B cell (primary cell): ENCODE measurements around the gene C10orf105. TPM values are rescaled to one million over a fixed set of nuclear protein-coding genes. Genes with fewer than 3 reads are reported as not detected.

Experiments
- ATAC-seq: fragments of 200-7000 bp; cut with Tn5 transposase; one replicate; pipeline ENCODE4 v1.10.0; 2021; ENCODE audit warnings: low read depth, mild to moderate bottlenecking, moderate number of reproducible peaks, moderate library complexity
- CTCF ChIA-PET: fragments of 350-600 bp; sonication (Branson Sonifier 250); formaldehyde crosslinking; loops from one replicate; lab custom pipeline; 2021; ENCODE audit warnings: antibody characterized with exemption, inconsistent platforms; lab: Charles Lee
- POLR2A ChIA-PET: fragments of 350-600 bp; sonication (Branson Sonifier 250); formaldehyde crosslinking; loops from one replicate; lab custom pipeline; 2021; ENCODE audit warnings: antibody characterized with exemption; lab: Charles Lee
- DNase-seq: peaks from one replicate; pipeline ENCODE4 v3.0.0; 2013
- H2AFZ ChIP-seq: 2 replicates; pipeline ENCODE4 v1.6.1; 2012; ENCODE audit warnings: mild to moderate bottlenecking, low read depth, low read length; ENCODE audit not compliant: insufficient read depth, poor library complexity, severe bottlenecking
- H3K27ac ChIP-seq, 2 donors: 1 replicate in 1 of 2; 2 replicates in 1 of 2; pipeline ENCODE4 v1.5.1; 2012 to 2013; ENCODE audit warnings: low read length in 2 of 2, mild to moderate bottlenecking in 2 of 2, moderate library complexity in 1 of 2
- H3K27me3 ChIP-seq, 4 experiments: fragments of 200-600 bp in 1 of 4; sonication (generic) in 1 of 4; replicated peaks in 1 of 4; 1 replicate in 2 of 4; 2 replicates in 2 of 4; pipeline versions ENCODE4 v1.6.1 to v1.7.0; 2013 to 2016; ENCODE audit warnings: low read length in 3 of 4, mild to moderate bottlenecking in 2 of 4, mixed read lengths in 1 of 4, moderate library complexity in 1 of 4; ENCODE audit not compliant: insufficient read depth in 4 of 4, control insufficient read depth in 3 of 4; ENCODE audit errors: control extremely low read depth in 1 of 4
- H3K36me3 ChIP-seq, 2 experiments: replicated peaks in 1 of 2; 1 replicate in 1 of 2; 2 replicates in 1 of 2; pipeline versions ENCODE4 v1.6.1 to v1.7.1; 2013; ENCODE audit warnings: low read length in 1 of 2; ENCODE audit not compliant: insufficient read depth in 2 of 2, control insufficient read depth in 1 of 2; ENCODE audit errors: control extremely low read depth in 1 of 2, extremely low read depth in 1 of 2
- H3K4me1 ChIP-seq, 2 donors: fragments of 200-600 bp in 1 of 2; sonication (generic) in 1 of 2; 1 replicate in 1 of 2; 2 replicates in 1 of 2; pipeline versions ENCODE4 v1.5.1 to v1.6.1; 2013 to 2017; ENCODE audit warnings: low read length in 2 of 2; ENCODE audit not compliant: control insufficient read depth in 2 of 2, insufficient read depth in 2 of 2
- H3K4me2 ChIP-seq: replicated peaks from 2 replicates; pipeline ENCODE3; 2012; ENCODE audit warnings: mild to moderate bottlenecking, low read depth, low read length; ENCODE audit not compliant: poor library complexity, severe bottlenecking
- H3K4me3 ChIP-seq, 5 experiments: fragments of 200-600 bp in 1 of 5; sonication (generic) in 1 of 5; 1 replicate in 3 of 5; 2 replicates in 2 of 5; pipeline versions ENCODE4 v1.5.1 to v1.7.0; 2011 to 2016; ENCODE audit warnings: low read length in 4 of 5, mild to moderate bottlenecking in 4 of 5, low read depth in 2 of 5, control low read depth in 1 of 5, moderate library complexity in 1 of 5; ENCODE audit not compliant: insufficient read depth in 1 of 5; ENCODE audit errors: control extremely low read depth in 1 of 5, extremely low read depth in 1 of 5
- H3K79me2 ChIP-seq: fragments of 200-600 bp; sonication (generic); one replicate; pipeline ENCODE4 v1.6.0; 2016; ENCODE audit warnings: low read length; ENCODE audit not compliant: control insufficient read depth, insufficient read depth
- H3K9ac ChIP-seq: fragments of 200-600 bp; sonication (generic); 2 replicates; pipeline ENCODE4 v1.6.1; 2017; ENCODE audit warnings: mild to moderate bottlenecking, low read length, moderate library complexity
- H3K9me3 ChIP-seq, 3 donors: one replicate each; pipeline versions ENCODE4 v1.6.1 to v1.7.1; 2013; ENCODE audit warnings: low read length in 2 of 3; ENCODE audit not compliant: control insufficient read depth in 2 of 3, insufficient read depth in 1 of 3; ENCODE audit errors: control extremely low read depth in 1 of 3
- H4K20me1 ChIP-seq: 2 replicates; pipeline ENCODE4 v1.6.0; 2012; ENCODE audit warnings: mild to moderate bottlenecking, low read length; ENCODE audit not compliant: insufficient read depth, control insufficient read depth, poor library complexity, severe bottlenecking
- H3K27ac Mint-ChIP-seq: one replicate; pipeline ENCODE4 v1.8.0; 2021; ENCODE audit warnings: mixed read lengths
- H3K27me3 Mint-ChIP-seq: one replicate; pipeline ENCODE4 v1.8.0; 2021; ENCODE audit warnings: mixed read lengths
- H3K4me1 Mint-ChIP-seq: one replicate; pipeline ENCODE4 v1.8.0; 2021; ENCODE audit warnings: mixed read lengths
- H3K4me3 Mint-ChIP-seq: one replicate; pipeline ENCODE4 v1.8.0; 2021; ENCODE audit warnings: mixed read lengths
- H3K9me3 Mint-ChIP-seq: one replicate; pipeline ENCODE4 v1.8.0; 2022; ENCODE audit warnings: mixed read lengths; ENCODE audit not compliant: insufficient read depth
- EZH2 ChIP-seq: IDR thresholded peaks from 2 replicates; pipeline ENCODE4 v1.6.1; 2012; ENCODE audit warnings: borderline replicate concordance, low read depth, mild to moderate bottlenecking, moderate library complexity, low read length; ENCODE audit not compliant: insufficient read depth, poor library complexity, severe bottlenecking
- WGBS: methylation state at CpG from one replicate; pipeline ENCODE4 v1.1.5; 2013; ENCODE audit warnings: missing lambda C conversion rate; ENCODE audit not compliant: insufficient coverage; 5-methylcytosine and 5-hydroxymethylcytosine counted together
- intact Hi-C: fragments of 100-400 bp; cut with micrococcal nuclease; formaldehyde crosslinking; loops from one replicate; pipeline ENCODE4 v1.10.0; 2022
- polyA plus RNA-seq: library from polyadenylated mRNA; depleted of rRNA; stranded (reverse); fragments of >200 nt; gene quantifications from 2 replicates; pipeline ENCODE4 v1.2.3, GENCODE V29; 2012
- total RNA-seq, 2 donors: library from RNA; stranded (reverse); fragments of 120-200 nt in 1 of 2; gene quantifications; 1 replicate in 1 of 2; 2 replicates in 1 of 2; pipeline versions ENCODE4 v1.2.3 to v1.2.4, GENCODE V29; 2013 to 2022
- TF ChIP-seq, protein P1 (sequence below): fragments of 200-600 bp; IDR thresholded peaks from one replicate; pipeline ENCODE4 v1.8.0; 2022; ENCODE audit warnings: antibody characterized with exemption, mild to moderate bottlenecking

The C10orf105 gene
- total and polyA plus RNA-seq, 2 donors (not counting 1 experiment from before 2014, with no cell fraction given), result 0.03 TPM; not detected in 1

DNA sequence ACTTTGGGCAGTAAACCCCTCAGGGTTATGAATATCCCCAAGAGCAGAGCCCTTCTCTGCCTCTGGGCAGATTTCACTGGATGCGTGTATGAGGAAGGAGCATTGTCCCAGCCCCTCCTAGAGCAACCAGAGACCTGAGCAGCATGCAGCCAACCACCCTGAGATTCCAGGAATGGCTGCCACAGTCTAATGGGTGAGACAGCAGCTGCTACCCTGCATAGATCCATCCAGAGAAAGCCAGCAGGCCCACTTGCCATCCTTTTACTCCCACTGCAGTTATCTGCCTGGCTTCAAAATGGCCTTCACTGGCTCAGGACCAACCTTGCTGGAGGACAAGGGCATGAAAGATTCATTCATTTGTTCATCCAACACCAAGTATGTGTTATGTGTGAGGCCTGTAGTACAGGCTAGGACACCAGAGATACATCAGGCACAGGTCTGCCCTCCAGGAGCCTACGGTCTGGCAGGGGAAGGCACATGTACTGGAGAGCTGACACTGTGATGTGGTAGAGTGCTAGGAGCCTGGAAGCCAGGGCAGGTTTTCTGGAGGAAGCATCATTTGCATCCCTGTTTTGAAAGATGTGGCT lies 26.2 kb upstream of the C10orf105 start:
- no peaks in the 10 kb centered on the region for H4K20me1 ChIP-seq
- Mint-ChIP-seq H3K9me3 (no peaks in the 10 kb centered on the region), H3K4me1 (peaks cover 82% of the 10 kb centered on the region), H3K27ac (peak overlapping the region; percentile 100), H3K27me3 (no peaks in the 10 kb centered on the region), H3K4me3 (peak overlapping the region; percentile 54)
- ATAC-seq (no peak), DNase-seq (no peak)
- H3K4me1 ChIP-seq, result peaks cover 59 to 89% of the 10 kb centered on the region in 2 donors
- H3K4me3 ChIP-seq, result no peak overlapping the region
- TF ChIP-seq EZH2, result no peak
- TF ChIP-seq, protein P1, sequence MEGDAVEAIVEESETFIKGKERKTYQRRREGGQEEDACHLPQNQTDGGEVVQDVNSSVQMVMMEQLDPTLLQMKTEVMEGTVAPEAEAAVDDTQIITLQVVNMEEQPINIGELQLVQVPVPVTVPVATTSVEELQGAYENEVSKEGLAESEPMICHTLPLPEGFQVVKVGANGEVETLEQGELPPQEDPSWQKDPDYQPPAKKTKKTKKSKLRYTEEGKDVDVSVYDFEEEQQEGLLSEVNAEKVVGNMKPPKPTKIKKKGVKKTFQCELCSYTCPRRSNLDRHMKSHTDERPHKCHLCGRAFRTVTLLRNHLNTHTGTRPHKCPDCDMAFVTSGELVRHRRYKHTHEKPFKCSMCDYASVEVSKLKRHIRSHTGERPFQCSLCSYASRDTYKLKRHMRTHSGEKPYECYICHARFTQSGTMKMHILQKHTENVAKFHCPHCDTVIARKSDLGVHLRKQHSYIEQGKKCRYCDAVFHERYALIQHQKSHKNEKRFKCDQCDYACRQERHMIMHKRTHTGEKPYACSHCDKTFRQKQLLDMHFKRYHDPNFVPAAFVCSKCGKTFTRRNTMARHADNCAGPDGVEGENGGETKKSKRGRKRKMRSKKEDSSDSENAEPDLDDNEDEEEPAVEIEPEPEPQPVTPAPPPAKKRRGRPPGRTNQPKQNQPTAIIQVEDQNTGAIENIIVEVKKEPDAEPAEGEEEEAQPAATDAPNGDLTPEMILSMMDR, result no peak
- H3K27me3 ChIP-seq, result no peaks in the 10 kb centered on the region
- H2AFZ ChIP-seq, result no peak overlapping the region
- peak overlapping the region; percentile 74 for H3K4me2 ChIP-seq
- ChIA-PET POLR2A (no interaction called here), CTCF (interaction anchor here (1.0 to 3.6 kb wide), 6 partner anchors 13 to 66 kb away, joined by 3 to 26 read pairs (median 4); partner anchors contain the start of gene VSIR)
- H3K79me2 ChIP-seq, result no peaks in the 10 kb centered on the region
- peak overlapping the region in 1 of 2 donors; percentile 84 for H3K27ac ChIP-seq
- intact Hi-C loops, result no loop called here
- H3K36me3 ChIP-seq, result peaks cover 0 to 8% of the 10 kb centered on the region in 2 experiments
- WGBS, result 100% methylated on average over 2 of the region's 2 CpGs
- H3K9me3 ChIP-seq, result peaks cover 0 to 10% (median 0%) of the 10 kb centered on the region in 3 donors
- no peak overlapping the region for H3K9ac ChIP-seq

DNA sequence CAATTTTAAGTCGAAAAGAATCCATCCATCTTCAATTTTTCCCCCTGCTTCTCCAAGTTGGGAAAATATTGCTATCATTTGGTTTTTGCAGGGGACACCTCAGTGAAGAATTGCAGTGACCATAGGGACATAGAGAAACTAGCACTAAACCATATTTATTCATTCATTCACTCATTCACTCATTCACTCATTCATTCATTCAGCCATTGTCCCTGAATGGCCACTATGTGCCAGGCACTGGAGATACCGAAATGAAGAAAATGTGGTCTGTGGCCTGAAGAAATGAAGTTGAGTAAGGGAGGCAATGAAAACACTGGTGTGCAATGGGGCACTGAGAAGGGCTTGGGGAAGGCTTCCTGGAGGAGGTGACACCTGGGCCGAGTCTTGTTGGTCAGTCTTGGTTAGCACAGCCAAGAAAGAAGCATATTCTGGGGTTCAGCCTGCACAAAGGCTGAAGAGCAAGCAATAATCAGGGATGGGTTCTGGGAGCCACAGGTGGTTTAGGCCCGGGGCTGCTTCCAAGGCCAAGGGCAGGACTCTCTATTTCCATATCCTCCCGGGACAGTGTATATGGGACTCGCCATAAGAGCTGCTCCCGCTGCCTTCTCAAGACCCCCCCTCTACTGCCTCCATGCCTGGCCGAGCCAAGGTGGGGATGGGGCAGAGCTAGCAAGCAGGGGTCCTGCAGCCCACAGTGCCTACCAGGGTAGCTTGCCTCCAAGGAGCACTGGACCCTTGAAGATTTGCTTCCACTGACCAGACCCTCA lies 25.5 kb upstream of the C10orf105 start:
- Mint-ChIP-seq H3K27me3 (no peaks in the 10 kb centered on the region), H3K27ac (peak overlapping the region; percentile 0), H3K9me3 (no peaks in the 10 kb centered on the region), H3K4me1 (peaks cover 81% of the 10 kb centered on the region), H3K4me3 (no peak overlapping the region)
- Histone ChIP-seq H3K4me3 (no peak overlapping the region), H3K36me3 (peaks cover 0 to 2% of the 10 kb centered on the region in 2 experiments), H4K20me1 (no peaks in the 10 kb centered on the region), H3K27ac (no peak overlapping the region), H2AFZ (no peak overlapping the region), H3K9ac (no peak overlapping the region), H3K79me2 (no peaks in the 10 kb centered on the region), H3K9me3 (peaks cover 0 to 10% (median 0%) of the 10 kb centered on the region in 3 donors), H3K4me1 (peaks cover 54 to 89% of the 10 kb centered on the region in 2 donors), H3K4me2 (no peak overlapping the region), H3K27me3 (no peaks in the 10 kb centered on the region)
- TF ChIP-seq EZH2, result no peak
- TF ChIP-seq, protein P1, result no peak
- no peak for ATAC-seq
- 100% methylated on average over 2 of the region's 8 CpGs for WGBS
- ChIA-PET CTCF (interaction anchor here (1.0 to 1.7 kb wide), 3 partner anchors 12 to 48 kb away, joined by 3 to 5 read pairs (median 3); no protein-coding TSS in a partner anchor), POLR2A (no interaction called here)
- intact Hi-C loops, result no loop called here
- DNase-seq, result no peak
